DOHH2 (cell line): ENCODE measurements around the gene CPA2.

Experiments used
- H3F3A ChIP-seq: fragments of 200-600 bp; sonication (generic), shearing (Covaris generic); 2 replicates; pipeline ENCODE4 v1.6.0; 2016; ENCODE audit warnings: antibody characterized with exemption, mild to moderate bottlenecking; ENCODE audit not compliant: control insufficient read depth, insufficient read depth
- H3K27ac ChIP-seq: fragments of 200-600 bp; sonication (generic); 2 replicates; pipeline ENCODE4 v1.5.1; 2014; ENCODE audit warnings: low read depth, mild to moderate bottlenecking, low read length, moderate library complexity
- H3K27me3 ChIP-seq: fragments of 200-600 bp; sonication (generic); 2 replicates; pipeline ENCODE4 v1.6.1; 2014; ENCODE audit warnings: mild to moderate bottlenecking, low read length, mixed read lengths; ENCODE audit not compliant: control insufficient read depth
- H3K36me3 ChIP-seq: fragments of 200-600 bp; sonication (generic); 2 replicates; pipeline ENCODE4 v1.6.1; 2014; ENCODE audit warnings: mild to moderate bottlenecking, low read length, moderate library complexity, mixed read lengths; ENCODE audit not compliant: control insufficient read depth
- H3K4me1 ChIP-seq: fragments of 200-600 bp; sonication (generic); 2 replicates; pipeline ENCODE4 v1.6.1; 2014; ENCODE audit warnings: mild to moderate bottlenecking, low read length, mixed read lengths; ENCODE audit not compliant: control insufficient read depth
- H3K4me2 ChIP-seq: fragments of 200-600 bp; sonication (generic); 2 replicates; pipeline ENCODE4 v1.6.0; 2014; ENCODE audit warnings: mild to moderate bottlenecking, low read length, moderate library complexity
- H3K4me3 ChIP-seq: fragments of 200-600 bp; sonication (generic); 2 replicates; pipeline ENCODE4 v1.5.1; 2014; ENCODE audit warnings: mild to moderate bottlenecking, low read length, mixed read lengths
- H3K79me2 ChIP-seq: fragments of 200-600 bp; sonication (generic); 2 replicates; pipeline ENCODE4 v1.6.1; 2014; ENCODE audit warnings: mild to moderate bottlenecking, low read length, mixed read lengths; ENCODE audit not compliant: control insufficient read depth
- H3K9me2 ChIP-seq: fragments of 200-600 bp; sonication (generic); replicated peaks from 2 replicates; pipeline ENCODE4 v1.6.1; 2014; ENCODE audit warnings: mild to moderate bottlenecking, low read length, mixed read lengths; ENCODE audit not compliant: control insufficient read depth
- H3K9me3 ChIP-seq: fragments of 200-600 bp; sonication (generic); 2 replicates; pipeline ENCODE4 v1.6.1; 2014; ENCODE audit warnings: antibody characterized with exemption, low read length, mixed read lengths; ENCODE audit not compliant: control insufficient read depth, insufficient read depth
- H4K20me1 ChIP-seq: fragments of 200-600 bp; sonication (generic); 2 replicates; pipeline ENCODE4 v1.6.0; 2014; ENCODE audit warnings: low read depth, mild to moderate bottlenecking, antibody characterized with exemption, low read length, moderate library complexity; ENCODE audit not compliant: control insufficient read depth, insufficient read depth
- EZH2phosphoT487 ChIP-seq: fragments of 200-600 bp; sonication (generic); IDR thresholded peaks from 2 replicates; pipeline ENCODE4 v1.6.1; 2017; ENCODE audit warnings: borderline replicate concordance, mild to moderate bottlenecking, antibody characterized with exemption, low read length, moderate library complexity, mixed read lengths
- TF ChIP-seq, protein P1 (sequence below): fragments of 200-600 bp; sonication (generic); IDR thresholded peaks from one replicate; pipeline ENCODE4 v1.5.1; 2014; ENCODE audit warnings: antibody characterized with exemption, mild to moderate bottlenecking, low read depth, low read length; ENCODE audit not compliant: poor library complexity, severe bottlenecking

CPA2 gene

DNA sequence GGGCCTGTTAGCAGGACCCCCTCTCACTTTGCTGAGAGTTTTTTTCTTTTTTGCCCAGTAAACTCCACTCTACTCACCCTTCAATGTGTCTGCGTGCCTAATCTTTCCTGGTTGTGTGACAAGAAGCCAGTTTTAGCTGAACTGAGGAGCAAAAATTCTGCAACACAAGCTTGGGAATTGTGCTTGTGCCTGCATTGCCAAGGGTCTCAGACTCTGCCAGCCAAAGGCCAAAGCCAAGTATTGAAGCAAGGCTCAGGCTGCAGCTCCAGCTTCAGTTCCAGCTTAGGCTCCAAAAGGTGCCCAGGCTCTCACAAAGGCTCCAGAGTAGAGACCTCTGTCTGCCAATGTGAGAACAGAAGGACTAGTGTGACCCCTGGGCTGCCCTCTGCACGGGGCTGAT, 4.2 kb upstream of the CPA2 start:
- Histone ChIP-seq H3K4me2 (no peak overlapping the region), H3F3A (no peaks in the 10 kb centered on the region), H3K27ac (no peak overlapping the region), H3K4me1 (no peaks in the 10 kb centered on the region), H3K79me2 (no peaks in the 10 kb centered on the region), H3K9me2 (no peaks in the 10 kb centered on the region), H3K4me3 (no peak overlapping the region), H3K27me3 (peaks cover 9% of the 10 kb centered on the region; the same call in 1 of the 2 replicates), H4K20me1 (no peaks in the 10 kb centered on the region), H3K9me3 (peaks cover 14% of the 10 kb centered on the region), H3K36me3 (no peaks in the 10 kb centered on the region)
- TF ChIP-seq, protein P1, sequence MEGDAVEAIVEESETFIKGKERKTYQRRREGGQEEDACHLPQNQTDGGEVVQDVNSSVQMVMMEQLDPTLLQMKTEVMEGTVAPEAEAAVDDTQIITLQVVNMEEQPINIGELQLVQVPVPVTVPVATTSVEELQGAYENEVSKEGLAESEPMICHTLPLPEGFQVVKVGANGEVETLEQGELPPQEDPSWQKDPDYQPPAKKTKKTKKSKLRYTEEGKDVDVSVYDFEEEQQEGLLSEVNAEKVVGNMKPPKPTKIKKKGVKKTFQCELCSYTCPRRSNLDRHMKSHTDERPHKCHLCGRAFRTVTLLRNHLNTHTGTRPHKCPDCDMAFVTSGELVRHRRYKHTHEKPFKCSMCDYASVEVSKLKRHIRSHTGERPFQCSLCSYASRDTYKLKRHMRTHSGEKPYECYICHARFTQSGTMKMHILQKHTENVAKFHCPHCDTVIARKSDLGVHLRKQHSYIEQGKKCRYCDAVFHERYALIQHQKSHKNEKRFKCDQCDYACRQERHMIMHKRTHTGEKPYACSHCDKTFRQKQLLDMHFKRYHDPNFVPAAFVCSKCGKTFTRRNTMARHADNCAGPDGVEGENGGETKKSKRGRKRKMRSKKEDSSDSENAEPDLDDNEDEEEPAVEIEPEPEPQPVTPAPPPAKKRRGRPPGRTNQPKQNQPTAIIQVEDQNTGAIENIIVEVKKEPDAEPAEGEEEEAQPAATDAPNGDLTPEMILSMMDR: no peak
- TF ChIP-seq EZH2phosphoT487: no peak

DNA sequence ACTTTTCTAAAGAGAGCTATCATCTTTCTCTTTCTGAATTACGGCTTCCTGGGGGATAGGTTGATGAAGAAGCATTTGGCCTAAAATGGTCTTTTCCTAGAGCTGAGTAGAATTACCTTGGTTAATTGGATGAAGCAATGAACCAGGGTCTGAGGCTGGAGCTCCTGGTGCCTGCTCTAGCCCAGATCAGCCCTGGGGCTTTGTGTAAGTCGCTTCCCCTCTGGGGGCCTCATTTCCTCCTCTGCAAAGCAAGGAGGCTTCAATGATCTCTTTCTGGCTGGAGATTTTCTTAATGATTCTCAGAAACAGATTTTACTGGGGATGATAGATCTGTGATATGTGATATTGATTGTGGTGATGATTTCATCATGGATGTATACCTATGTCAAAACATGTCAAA, 3.5 kb upstream of the CPA2 start:
- Histone ChIP-seq H3F3A (no peaks in the 10 kb centered on the region), H3K27me3 (peaks cover 11% of the 10 kb centered on the region; the same call in 1 of the 2 replicates), H3K27ac (no peak overlapping the region), H3K9me3 (peaks cover 10% of the 10 kb centered on the region), H3K36me3 (no peaks in the 10 kb centered on the region), H3K4me2 (no peak overlapping the region), H3K9me2 (no peaks in the 10 kb centered on the region), H4K20me1 (no peaks in the 10 kb centered on the region), H3K4me3 (no peak overlapping the region), H3K4me1 (no peaks in the 10 kb centered on the region), H3K79me2 (no peaks in the 10 kb centered on the region)
- no peak for TF ChIP-seq EZH2phosphoT487
- TF ChIP-seq, protein P1: no peak

DNA sequence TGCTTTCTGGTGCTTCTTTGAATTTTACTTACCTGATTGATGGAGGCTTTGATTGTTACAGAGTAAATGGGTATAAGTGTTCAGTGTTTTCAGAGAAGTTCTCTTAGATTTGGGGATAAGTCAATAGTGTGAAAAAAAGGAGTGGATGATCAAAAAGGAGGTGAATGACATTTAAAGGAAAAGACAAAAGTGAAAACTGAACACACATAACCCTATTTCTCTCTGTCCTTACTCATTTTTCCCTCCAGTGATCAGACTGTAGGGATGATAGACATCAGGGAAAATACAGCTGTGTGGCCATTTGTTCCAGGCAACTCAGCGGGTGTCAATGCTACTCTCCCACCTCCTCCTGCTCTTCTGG, 278 bp downstream of the CPA2 start:
- Histone ChIP-seq H3K9me2 (no peaks in the 10 kb centered on the region), H3F3A (no peaks in the 10 kb centered on the region), H3K9me3 (no peaks in the 10 kb centered on the region), H4K20me1 (no peaks in the 10 kb centered on the region), H3K4me2 (no peak overlapping the region), H3K4me1 (no peaks in the 10 kb centered on the region), H3K27me3 (peaks cover 11% of the 10 kb centered on the region; the same call in 1 of the 2 replicates), H3K79me2 (no peaks in the 10 kb centered on the region), H3K36me3 (no peaks in the 10 kb centered on the region), H3K4me3 (no peak overlapping the region), H3K27ac (no peak overlapping the region)
- TF ChIP-seq EZH2phosphoT487: no peak
- TF ChIP-seq, protein P1: no peak
